Stimulated activated CD8-positive, alpha-beta memory T cell treated with anti-CD3 and anti-CD28 coated beads, Interleukin-2, amount 100 ng/mL, for 48 hours (primary cell): ENCODE measurements around the gene PCDH7.

Source experiments
- DNase-seq, 2 donors: peaks; one replicate each; pipeline ENCODE4 v3.0.0-alpha.2; 2020; ENCODE audit warnings: low read depth in 2 of 2

PCDH7 gene, protein sequence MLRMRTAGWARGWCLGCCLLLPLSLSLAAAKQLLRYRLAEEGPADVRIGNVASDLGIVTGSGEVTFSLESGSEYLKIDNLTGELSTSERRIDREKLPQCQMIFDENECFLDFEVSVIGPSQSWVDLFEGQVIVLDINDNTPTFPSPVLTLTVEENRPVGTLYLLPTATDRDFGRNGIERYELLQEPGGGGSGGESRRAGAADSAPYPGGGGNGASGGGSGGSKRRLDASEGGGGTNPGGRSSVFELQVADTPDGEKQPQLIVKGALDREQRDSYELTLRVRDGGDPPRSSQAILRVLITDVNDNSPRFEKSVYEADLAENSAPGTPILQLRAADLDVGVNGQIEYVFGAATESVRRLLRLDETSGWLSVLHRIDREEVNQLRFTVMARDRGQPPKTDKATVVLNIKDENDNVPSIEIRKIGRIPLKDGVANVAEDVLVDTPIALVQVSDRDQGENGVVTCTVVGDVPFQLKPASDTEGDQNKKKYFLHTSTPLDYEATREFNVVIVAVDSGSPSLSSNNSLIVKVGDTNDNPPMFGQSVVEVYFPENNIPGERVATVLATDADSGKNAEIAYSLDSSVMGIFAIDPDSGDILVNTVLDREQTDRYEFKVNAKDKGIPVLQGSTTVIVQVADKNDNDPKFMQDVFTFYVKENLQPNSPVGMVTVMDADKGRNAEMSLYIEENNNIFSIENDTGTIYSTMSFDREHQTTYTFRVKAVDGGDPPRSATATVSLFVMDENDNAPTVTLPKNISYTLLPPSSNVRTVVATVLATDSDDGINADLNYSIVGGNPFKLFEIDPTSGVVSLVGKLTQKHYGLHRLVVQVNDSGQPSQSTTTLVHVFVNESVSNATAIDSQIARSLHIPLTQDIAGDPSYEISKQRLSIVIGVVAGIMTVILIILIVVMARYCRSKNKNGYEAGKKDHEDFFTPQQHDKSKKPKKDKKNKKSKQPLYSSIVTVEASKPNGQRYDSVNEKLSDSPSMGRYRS (N-terminal part only)

DNA sequence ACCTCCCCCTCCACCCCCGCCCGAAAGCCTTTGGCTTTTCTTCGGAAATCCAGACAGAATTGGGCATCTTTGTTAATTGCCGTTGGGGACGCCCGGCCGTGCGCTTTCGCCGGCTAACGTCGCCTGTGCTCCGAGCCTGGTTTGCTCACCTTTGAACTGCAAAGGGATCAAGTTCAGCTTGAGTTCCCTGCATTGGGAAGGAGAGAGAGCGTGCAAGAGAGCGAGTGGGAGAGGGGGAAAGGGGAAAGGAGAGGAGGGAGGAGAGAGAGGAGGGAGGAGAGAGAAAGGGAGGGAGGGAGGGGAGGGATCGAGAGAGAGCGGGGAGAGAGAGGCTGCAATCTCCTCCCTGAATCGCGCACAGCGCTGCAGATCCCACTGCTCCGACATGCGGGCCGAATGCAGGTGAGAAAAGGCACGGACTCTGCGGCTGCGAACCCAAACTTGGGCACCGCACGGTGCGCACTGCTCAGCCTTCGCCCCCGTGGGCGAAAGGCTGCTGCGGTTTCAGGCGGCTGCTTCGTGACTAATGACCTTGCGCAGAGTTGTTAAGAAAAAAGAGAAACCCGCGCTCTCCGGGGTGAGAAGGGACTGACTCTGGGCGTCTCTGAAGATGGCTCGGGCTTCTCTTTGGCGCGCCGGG is at the start of gene PCDH7:
PCDH7 (plus strand) TSS at position 349 of the 640 bp plus-strand sequence. CDS start 1,054 bp downstream, outside the sequence.
- no peak for DNase-seq

DNA sequence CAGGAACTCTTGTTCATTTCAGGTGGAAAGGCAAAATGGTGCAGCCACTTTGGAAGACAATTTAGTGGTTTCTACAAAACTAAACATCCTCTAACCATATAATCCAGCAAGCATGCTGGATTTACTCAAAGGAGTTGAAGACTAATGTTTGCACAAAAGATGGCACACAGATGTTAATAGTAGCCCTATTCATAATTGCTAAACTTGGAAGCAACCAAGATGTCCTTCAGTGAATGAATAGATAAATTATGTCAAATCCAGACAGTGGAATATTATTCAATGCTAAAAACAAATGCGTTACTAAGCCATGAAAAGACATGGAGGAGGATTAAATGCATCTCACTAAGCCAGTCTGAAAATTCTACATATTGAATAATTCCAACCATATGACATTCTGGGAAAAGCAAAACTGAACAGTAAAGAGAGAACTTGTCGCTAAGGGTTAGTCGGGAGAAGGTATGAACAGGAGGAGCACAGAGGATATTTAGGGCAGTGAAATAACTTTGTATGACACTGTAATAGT is 48.2 kb upstream of the PCDH7 start:
- DNase-seq, result no peak

DNA sequence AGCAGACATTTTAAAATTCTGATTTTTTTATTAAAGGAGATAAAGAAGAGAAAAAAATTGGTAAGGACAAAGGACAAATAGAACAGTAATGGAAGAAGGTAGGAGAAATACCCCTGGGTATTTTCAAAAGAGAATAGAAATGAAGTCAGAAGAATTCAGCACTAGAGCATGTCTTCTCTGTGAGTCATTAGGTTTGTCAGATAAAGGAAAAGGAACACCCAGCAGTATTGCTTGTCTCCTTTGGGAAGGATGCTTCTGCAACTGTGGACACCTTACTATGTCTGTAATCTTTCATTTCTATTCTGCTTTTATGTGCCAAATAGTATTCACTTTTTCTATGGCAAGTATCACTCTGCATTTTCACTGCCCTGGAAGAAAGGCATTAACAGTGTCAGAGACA is 24.0 kb upstream of the PCDH7 start:
- no peak for DNase-seq

DNA sequence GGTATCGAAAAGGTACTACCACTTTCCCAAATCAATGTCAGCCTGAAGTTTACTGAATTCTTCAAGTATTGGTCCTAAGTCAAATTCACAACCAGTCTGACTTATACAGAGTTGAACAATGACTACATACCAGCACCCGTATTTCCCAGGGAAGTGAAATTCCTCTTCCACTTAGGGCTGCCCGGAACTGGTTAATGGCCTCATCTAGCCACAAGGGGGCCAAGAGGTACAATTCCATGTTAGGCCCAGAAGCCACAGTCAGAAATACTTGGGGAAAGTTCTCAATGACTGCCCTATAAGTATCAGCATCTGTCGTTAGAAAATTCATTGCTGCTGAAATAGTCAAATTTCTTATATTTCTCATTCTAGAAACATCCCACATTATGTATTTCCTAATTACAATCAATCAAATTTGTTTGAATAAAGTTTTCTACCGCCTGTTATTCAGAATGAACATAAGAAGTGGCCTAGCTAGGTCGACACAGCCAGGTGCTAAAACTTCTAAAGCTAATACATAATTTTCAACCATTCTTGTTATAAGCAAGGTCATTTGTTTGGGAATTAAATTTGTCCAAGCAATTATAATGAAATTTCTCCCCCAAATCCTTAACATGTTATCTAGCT is 5.6 kb upstream of the PCDH7 start:
- DNase-seq, result no peak

DNA sequence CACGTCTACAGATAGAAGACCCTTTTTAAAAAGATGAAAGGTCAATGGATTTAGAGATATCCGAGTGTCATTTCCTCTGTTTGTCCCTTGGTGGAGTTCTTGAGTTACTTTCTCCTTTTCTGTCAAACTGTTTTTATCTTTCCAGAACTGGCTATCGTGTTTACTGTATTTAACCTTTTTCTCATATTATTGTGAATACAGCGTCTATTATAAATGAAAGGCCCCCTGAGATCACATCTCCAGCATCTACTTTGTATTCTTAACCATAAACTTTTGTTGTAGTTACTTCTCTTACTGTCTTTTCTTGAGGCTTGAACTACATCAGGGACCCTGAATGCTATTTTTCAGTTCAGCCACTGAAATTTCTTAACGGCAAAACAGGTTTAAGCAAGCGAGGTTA is 4.0 kb upstream of the PCDH7 start:
- DNase-seq, result no peak

DNA sequence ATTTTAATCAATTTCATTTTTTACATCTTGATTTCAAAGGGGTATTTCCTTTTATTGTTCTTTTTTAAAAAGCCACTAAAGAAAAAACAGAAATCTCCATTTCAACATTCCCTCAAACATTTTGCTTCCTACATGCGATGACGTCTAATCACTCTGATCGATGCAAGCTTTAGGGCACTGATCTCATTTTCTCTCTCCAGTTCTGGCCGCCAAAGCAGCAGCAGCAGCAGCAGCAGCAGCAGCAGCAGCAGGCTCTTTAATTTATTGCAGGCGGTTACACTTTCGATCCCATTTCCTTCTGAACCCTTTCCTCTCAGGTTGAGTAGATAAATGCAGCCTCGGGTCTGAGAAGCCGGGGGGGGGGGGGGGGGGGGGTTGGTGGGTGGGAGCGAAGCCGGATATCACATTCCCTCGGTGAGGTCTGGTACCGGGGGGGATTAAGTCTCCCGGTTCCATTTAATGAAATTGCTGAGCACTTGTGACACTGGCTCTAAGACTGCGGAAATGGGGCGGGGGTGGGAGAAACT is 3.4 kb upstream of the PCDH7 start:
- no peak for DNase-seq

DNA sequence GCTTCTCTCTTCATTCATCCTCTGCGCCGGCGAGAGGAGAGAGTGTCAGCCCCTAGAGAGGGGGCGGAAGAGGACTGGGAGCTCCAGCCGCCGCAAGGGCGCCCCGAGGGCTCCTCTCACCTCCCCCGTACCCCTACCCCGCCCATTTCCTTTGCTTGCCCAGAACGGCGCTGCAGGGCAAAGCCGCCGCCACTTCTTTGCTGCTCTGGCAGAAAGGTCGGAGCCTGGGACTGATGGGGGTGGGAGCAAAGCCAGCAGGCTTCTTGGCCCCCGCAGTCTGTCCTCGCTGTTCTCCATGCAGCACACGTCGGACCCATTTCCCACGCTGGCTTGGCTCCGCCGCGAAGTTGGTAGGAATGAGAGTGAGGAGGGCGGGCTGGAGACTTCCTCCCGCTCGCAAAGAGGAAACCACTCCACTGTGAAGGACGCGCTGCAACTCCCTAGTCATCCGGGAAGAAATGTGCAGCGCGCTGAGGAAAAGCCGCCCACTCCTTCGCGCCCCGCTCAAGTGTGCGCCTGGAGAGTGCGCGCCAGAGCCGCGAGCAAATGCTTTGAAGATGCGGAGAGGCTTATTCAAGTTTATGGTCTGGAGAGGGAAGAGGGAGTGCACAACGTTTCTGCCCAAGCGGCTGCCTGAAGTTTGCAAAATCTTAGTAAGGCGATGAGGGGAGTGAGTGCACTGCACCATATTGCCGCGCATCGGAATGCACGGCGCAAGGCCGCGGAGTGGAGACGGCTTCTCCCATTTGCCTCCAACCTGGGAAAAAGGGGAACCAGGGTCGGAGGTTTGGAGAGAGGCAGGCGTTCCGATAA is 2.8 kb upstream of the PCDH7 start:
- DNase-seq, result no peak

DNA sequence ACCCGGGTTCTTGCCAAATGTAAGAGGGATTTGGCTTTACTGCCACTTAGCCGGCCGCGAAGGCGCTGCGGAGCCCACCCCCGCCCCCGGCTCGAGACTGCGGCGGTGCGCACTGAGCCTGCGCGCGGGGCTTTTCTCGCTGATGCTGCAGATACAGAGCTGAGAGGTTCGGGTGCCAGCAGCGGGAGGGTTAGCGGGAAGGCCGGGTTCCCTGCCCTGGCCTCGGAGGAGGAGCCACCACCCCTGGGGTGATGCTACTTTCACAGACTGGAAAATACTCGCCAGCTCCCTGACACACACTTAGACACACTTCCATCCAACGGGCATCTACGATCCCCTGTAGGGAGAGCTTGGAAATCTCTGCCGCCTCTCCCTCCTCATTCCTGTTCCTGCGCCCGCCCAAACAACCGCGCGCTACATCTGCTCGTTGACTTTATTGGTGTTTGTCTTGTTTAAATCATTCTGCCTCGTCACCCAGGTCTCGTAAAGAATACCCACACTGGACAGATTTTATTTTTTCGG is 2.1 kb upstream of the PCDH7 start:
- DNase-seq, result no peak

DNA sequence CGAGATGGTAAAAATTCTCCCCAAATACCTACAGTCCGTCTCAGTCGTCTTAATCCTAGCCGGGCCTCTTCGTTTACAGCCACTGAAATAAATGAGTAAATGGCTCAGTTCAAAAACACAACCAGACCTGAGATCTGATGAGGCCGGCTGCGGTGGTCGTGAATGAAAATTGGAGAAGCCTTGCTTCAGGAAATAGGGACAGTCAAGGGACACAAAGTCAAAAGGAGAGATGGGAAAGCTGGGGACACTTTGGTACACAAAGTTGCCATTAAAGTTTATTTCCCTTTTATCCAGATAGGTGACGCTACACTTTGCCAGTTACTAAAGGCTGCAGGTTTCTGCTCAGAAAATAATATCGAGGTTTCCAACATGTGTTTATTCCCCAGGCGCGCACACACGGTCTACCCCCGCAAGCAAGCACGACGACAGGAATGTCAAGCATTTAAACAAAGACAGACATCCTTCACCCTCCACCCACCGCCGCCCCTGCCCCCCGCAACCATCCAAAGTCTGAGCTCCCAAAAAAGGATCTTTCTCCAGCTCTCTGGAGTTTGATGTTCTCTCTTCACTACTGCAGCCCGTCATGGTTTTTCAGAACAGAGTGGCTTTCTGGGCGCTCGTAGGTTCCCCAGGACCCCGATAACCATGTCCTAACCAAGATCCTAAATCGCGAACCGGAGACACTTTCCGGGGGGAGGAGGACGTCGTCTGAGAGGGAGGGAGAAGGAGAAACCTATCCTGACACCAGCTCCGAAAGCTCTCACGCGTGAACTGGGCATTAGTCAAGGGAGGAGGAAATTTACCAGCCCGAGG is 1.3 kb upstream of the PCDH7 start:
- DNase-seq, result no peak

DNA sequence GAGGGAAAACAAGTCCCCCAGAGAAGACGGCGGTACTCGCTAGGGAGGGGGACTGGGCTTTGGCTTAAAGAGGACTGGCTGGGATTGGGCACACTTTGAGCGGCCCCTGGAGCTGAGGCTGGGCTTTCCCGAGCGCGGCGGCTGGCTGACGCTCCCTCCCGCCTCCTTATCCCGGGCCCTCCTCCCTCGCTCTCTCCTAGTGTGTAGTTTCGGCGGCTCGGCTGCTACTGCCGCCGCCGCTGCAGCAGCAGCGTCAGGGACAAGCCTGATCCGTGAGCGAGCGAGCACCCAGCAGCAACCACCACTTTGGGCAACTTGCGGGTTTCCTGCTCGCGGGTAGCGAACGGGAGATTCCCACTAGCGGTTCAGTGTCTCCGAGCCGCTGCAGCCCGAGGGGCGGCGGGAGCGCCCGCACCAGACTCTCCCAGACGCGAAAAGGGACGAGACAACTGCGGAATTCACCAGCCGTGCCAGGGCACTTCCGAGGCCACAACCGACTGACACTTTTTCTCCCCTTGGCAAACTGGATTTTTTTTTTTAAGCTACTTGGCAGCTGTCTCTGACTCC is 632 bp upstream of the PCDH7 start:
- no peak for DNase-seq

DNA sequence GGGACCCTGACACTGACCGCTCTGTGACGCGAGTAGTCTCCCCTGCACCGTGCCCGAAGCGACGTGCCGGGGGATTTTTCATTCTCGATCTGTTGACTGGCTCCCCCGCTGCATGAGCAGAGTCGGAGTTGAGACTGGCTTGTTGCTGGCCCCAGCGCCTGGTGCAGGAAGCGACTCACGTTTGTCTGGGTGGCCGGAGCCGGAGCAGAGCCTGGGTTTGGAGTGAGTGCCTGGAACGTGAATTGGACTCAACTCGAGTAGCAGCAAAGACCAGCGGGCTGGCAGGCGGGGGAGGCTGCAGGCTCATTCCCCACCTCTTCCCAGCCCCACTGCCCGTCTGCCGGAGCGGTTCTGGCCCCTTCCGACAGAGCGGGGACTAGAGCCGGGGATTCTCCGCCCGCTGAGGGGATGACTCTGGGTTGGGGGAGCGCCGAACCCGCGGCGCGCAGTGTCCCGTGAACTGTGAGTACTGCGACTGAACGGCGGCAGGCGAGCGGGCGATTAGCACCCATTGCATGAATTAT is 554 bp downstream of the PCDH7 start:
- no peak for DNase-seq

DNA sequence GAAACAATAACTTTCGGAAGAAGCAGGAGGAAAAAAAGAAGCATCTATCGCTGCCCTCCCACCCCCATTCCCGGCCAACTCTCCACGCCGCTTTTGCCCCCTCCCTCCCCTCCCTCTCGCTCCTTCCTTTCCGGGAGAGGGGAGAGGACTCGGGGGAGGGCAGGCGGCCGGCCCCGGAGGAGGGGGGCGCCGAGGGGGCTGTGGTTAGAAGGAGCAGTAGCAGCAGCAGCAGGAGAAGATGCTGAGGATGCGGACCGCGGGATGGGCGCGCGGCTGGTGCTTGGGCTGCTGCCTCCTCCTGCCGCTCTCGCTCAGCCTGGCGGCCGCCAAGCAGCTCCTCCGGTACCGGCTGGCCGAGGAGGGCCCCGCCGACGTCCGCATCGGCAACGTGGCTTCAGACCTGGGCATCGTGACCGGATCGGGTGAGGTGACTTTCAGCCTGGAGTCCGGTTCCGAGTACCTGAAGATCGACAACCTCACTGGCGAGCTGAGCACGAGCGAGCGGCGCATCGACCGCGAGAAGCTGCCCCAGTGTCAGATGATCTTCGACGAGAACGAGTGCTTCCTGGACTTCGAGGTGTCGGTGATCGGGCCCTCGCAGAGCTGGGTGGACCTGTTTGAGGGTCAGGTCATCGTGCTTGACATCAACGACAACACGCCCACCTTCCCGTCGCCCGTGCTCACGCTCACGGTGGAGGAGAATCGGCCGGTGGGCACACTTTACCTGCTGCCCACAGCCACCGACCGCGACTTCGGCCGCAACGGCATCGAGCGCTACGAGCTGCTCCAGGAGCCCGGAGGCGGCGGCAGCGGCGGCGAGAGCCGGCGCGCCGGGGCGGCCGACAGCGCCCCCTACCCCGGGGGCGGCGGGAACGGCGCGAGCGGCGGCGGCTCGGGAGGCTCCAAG is 1.3 kb downstream of the PCDH7 start:
- no peak for DNase-seq

DNA sequence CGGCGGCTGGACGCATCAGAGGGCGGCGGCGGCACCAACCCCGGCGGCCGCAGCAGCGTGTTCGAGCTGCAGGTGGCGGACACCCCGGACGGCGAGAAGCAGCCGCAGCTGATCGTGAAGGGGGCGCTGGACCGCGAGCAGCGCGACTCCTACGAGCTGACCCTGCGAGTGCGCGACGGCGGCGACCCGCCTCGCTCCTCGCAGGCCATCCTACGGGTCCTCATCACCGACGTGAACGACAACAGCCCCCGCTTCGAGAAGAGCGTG is 1.9 kb downstream of the PCDH7 start:
- no peak for DNase-seq

DNA sequence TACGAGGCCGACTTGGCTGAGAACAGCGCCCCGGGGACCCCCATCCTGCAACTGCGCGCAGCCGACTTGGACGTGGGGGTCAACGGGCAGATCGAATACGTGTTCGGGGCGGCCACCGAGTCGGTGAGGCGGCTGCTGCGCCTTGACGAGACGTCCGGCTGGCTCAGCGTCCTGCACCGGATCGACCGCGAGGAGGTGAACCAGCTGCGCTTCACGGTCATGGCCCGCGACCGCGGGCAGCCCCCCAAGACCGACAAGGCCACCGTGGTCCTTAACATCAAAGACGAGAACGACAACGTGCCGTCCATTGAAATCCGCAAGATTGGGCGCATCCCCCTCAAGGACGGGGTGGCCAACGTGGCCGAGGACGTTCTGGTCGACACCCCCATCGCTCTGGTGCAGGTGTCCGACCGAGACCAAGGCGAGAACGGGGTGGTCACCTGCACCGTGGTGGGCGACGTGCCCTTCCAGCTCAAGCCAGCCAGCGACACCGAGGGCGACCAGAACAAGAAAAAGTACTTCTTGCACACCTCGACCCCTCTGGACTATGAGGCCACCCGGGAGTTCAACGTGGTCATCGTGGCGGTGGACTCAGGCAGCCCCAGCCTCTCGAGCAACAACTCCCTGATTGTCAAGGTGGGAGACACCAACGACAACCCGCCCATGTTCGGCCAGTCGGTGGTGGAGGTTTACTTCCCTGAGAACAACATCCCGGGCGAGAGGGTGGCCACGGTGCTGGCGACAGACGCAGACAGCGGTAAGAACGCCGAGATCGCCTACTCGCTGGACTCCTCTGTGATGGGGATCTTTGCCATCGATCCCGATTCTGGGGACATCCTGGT is 2.4 kb downstream of the PCDH7 start:
- DNase-seq, result no peak

DNA sequence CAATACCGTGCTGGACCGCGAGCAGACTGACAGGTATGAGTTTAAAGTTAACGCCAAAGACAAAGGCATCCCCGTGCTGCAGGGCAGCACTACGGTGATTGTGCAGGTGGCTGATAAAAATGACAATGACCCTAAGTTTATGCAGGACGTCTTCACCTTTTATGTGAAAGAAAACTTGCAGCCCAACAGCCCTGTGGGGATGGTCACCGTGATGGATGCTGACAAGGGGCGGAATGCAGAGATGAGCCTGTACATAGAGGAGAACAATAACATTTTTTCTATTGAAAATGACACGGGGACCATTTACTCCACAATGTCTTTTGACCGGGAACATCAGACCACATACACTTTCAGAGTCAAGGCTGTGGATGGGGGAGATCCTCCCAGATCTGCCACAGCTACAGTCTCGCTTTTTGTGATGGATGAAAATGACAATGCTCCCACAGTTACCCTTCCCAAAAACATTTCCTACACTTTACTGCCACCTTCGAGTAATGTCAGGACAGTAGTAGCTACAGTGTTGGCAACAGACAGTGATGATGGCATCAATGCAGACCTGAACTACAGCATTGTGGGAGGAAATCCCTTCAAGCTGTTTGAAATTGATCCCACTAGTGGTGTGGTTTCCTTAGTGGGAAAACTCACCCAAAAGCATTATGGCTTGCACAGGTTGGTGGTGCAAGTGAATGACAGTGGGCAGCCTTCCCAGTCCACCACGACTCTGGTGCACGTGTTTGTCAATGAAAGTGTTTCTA is 3.2 kb downstream of the PCDH7 start:
- DNase-seq, result no peak

DNA sequence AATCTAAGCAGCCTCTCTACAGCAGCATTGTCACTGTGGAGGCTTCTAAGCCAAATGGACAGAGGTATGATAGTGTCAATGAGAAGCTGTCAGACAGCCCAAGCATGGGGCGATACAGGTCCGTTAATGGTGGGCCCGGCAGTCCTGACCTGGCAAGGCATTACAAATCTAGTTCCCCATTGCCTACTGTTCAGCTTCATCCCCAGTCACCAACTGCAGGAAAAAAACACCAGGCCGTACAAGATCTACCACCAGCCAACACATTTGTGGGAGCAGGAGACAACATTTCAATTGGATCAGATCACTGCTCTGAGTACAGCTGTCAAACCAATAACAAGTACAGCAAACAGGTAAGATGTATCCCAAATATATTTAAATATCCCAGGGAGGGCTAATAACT is 4.1 kb downstream of the PCDH7 start:
- DNase-seq, result no peak
